H9 (cell line): Measurements from ENCODE around the gene HS6ST1. TPM values are rescaled to one million over a fixed set of nuclear protein-coding genes. Genes with fewer than 3 reads are reported as not detected.

Experiments
- DNase-seq: peaks from one replicate; pipeline ENCODE4 v3.0.0-alpha.2; 2017
- H2AFZ ChIP-seq: one replicate; pipeline ENCODE4 v1.6.1; 2013; ENCODE audit warnings: mild to moderate bottlenecking, low read length, control low read depth, moderate library complexity
- H2AK5ac ChIP-seq: 2 replicates; pipeline ENCODE4 v1.6.1; 2013; ENCODE audit warnings: low read length, control low read depth, mixed read lengths; ENCODE audit not compliant: insufficient read length
- H2BK120ac ChIP-seq: one replicate; pipeline ENCODE4 v1.6.1; 2013; ENCODE audit warnings: low read depth, mild to moderate bottlenecking, low read length, control low read depth, inconsistent platforms; ENCODE audit not compliant: poor library complexity, severe bottlenecking
- H2BK12ac ChIP-seq: 2 replicates; pipeline ENCODE4 v1.6.1; 2013; ENCODE audit warnings: low read length, control low read depth, mixed read lengths, low read depth; ENCODE audit not compliant: insufficient read length
- H2BK15ac ChIP-seq: 2 replicates; pipeline ENCODE4 v1.6.1; 2013; ENCODE audit warnings: low read depth, low read length, control low read depth
- H2BK20ac ChIP-seq: one replicate; pipeline ENCODE4 v1.6.1; 2013; ENCODE audit warnings: low read depth, mild to moderate bottlenecking, low read length, control low read depth, inconsistent platforms; ENCODE audit not compliant: poor library complexity, severe bottlenecking
- H2BK5ac ChIP-seq: 2 replicates; pipeline ENCODE4 v1.6.1; 2013; ENCODE audit warnings: low read length, control low read depth, mixed read lengths; ENCODE audit not compliant: insufficient read length
- H3K14ac ChIP-seq: 2 replicates; pipeline ENCODE4 v1.6.1; 2013; ENCODE audit warnings: low read length, control low read depth; ENCODE audit not compliant: insufficient read depth
- H3K18ac ChIP-seq: 2 replicates; pipeline ENCODE4 v1.6.1; 2013; ENCODE audit warnings: low read depth, mild to moderate bottlenecking, mixed read lengths, low read length, control low read depth; ENCODE audit not compliant: insufficient read length
- H3K23ac ChIP-seq: 2 replicates; pipeline ENCODE4 v1.6.1; 2013; ENCODE audit warnings: low read length, control low read depth, mixed read lengths, low read depth; ENCODE audit not compliant: insufficient read length
- H3K23me2 ChIP-seq: 2 replicates; pipeline ENCODE4 v1.6.1; 2013; ENCODE audit warnings: low read depth, mild to moderate bottlenecking, mixed read lengths, low read length, control low read depth; ENCODE audit not compliant: insufficient read length, poor library complexity, severe bottlenecking
- H3K27ac ChIP-seq: 2 replicates; pipeline ENCODE4 v1.5.1; 2013; ENCODE audit warnings: low read length, control low read depth, mixed read lengths, low read depth; ENCODE audit not compliant: insufficient read length
- H3K27me3 ChIP-seq: 2 replicates; pipeline ENCODE4 v1.6.1; 2013; ENCODE audit warnings: low read length, control low read depth, inconsistent platforms; ENCODE audit not compliant: insufficient read depth
- H3K4ac ChIP-seq: 2 replicates; pipeline ENCODE4 v1.6.1; 2013; ENCODE audit warnings: low read depth, mild to moderate bottlenecking, control low read depth, inconsistent platforms, low read length, moderate library complexity
- H3K4me1 ChIP-seq: 2 replicates; pipeline ENCODE4 v1.6.1; 2013; ENCODE audit warnings: low read length, control low read depth, inconsistent platforms; ENCODE audit not compliant: insufficient read depth
- H3K4me2 ChIP-seq: 2 replicates; pipeline ENCODE4 v1.6.1; 2013; ENCODE audit warnings: low read length, control low read depth, mixed read lengths; ENCODE audit not compliant: insufficient read length, insufficient read depth
- H3K56ac ChIP-seq: 2 replicates; pipeline ENCODE4 v1.6.1; 2013; ENCODE audit warnings: low read depth, mild to moderate bottlenecking, mixed read lengths, low read length, control low read depth; ENCODE audit not compliant: insufficient read length
- H3K79me1 ChIP-seq: 2 replicates; pipeline ENCODE4 v1.6.1; 2013; ENCODE audit warnings: low read depth, mild to moderate bottlenecking, moderate library complexity, low read length, control low read depth, inconsistent platforms; ENCODE audit not compliant: insufficient read depth, poor library complexity, severe bottlenecking
- H3K79me2 ChIP-seq: 2 replicates; pipeline ENCODE4 v1.6.1; 2013; ENCODE audit warnings: low read length, control low read depth, inconsistent platforms; ENCODE audit not compliant: insufficient read depth
- H3K9ac ChIP-seq: 2 replicates; pipeline ENCODE4 v1.6.1; 2013; ENCODE audit warnings: low read length, control low read depth, mixed read lengths; ENCODE audit not compliant: insufficient read length; ENCODE audit errors: extremely low read depth
- H3K9me3 ChIP-seq: one replicate; pipeline ENCODE4 v1.6.1; 2013; ENCODE audit warnings: low read depth, low read length, inconsistent platforms; ENCODE audit not compliant: control insufficient read depth
- H3T11ph ChIP-seq: one replicate; pipeline ENCODE4 v1.6.1; 2013; ENCODE audit warnings: mild to moderate bottlenecking, low read length, control low read depth, inconsistent platforms
- H4K20me1 ChIP-seq: one replicate; pipeline ENCODE4 v1.6.1; 2013; ENCODE audit not compliant: control insufficient read depth, insufficient read length, insufficient read depth
- H4K5ac ChIP-seq: 2 replicates; pipeline ENCODE4 v1.6.1; 2013; ENCODE audit warnings: low read depth, mild to moderate bottlenecking, mixed read lengths, low read length, control low read depth; ENCODE audit not compliant: insufficient read length
- H4K8ac ChIP-seq: replicated peaks from 2 replicates; pipeline ENCODE4 v1.6.1; 2013; ENCODE audit warnings: low read length, control low read depth, mixed read lengths, low read depth; ENCODE audit not compliant: insufficient read length
- H4K91ac ChIP-seq: 2 replicates; pipeline ENCODE4 v1.6.1; 2013; ENCODE audit warnings: low read depth, mild to moderate bottlenecking, moderate library complexity, mixed read lengths, low read length, control low read depth; ENCODE audit not compliant: insufficient read length
- H3K27ac Mint-ChIP-seq, 3 experiments: 2 replicates in 2 of 3; 3 replicates in 1 of 3; pipeline ENCODE4 v1.8.0; 2020 to 2021; ENCODE audit warnings: mixed read lengths in 3 of 3, mild to moderate bottlenecking in 1 of 3, moderate library complexity in 1 of 3
- H3K27me3 Mint-ChIP-seq: 2 replicates; pipeline ENCODE4 v1.8.0; 2021; ENCODE audit warnings: low read depth, mild to moderate bottlenecking, moderate library complexity, mixed read lengths
- H3K36me3 Mint-ChIP-seq, 3 experiments: 2 replicates in 2 of 3; 3 replicates in 1 of 3; pipeline ENCODE4 v1.8.0; 2020 to 2021; ENCODE audit warnings: low read depth in 3 of 3, mixed read lengths in 3 of 3; ENCODE audit not compliant: insufficient read depth in 1 of 3
- H3K4me1 Mint-ChIP-seq, 2 experiments: 2 replicates each; pipeline ENCODE4 v1.8.0; 2020; ENCODE audit warnings: mixed read lengths in 2 of 2
- H3K4me3 Mint-ChIP-seq, 2 experiments: 2 replicates in 1 of 2; 3 replicates in 1 of 2; pipeline ENCODE4 v1.8.0; 2020 to 2021; ENCODE audit warnings: mild to moderate bottlenecking in 2 of 2, mixed read lengths in 2 of 2, moderate library complexity in 1 of 2
- H3K9me3 Mint-ChIP-seq, 2 experiments: 2 replicates in 1 of 2; 3 replicates in 1 of 2; pipeline ENCODE4 v1.8.0; 2020; ENCODE audit warnings: mild to moderate bottlenecking in 2 of 2, mixed read lengths in 2 of 2, moderate library complexity in 1 of 2
- WGBS: extraction: QIAGEN DNeasy Blood & Tissue Kit; methylation state at CpG from one replicate; pipeline ENCODE4 v1.1.7; 2013; ENCODE audit warnings: missing lambda C conversion rate, low lambda C conversion rate, mixed read lengths; ENCODE audit not compliant: insufficient read length; ENCODE audit errors: extremely low coverage; 5-methylcytosine and 5-hydroxymethylcytosine counted together
- total RNA-seq: library from RNA; stranded (reverse); gene quantifications from 2 replicates; pipeline ENCODE4 v1.2.1, GENCODE V29; 2021
- TF ChIP-seq, protein P1 (sequence below): fragments of 200-600 bp; sonication (generic); conservative IDR thresholded peaks from 3 replicates; pipeline ENCODE4 v1.8.0; 2021; ENCODE audit warnings: antibody characterized with exemption, mild to moderate bottlenecking

The HS6ST1 gene
- total RNA-seq, 1 experiment from 2014 or later: 60.2 TPM

DNA sequence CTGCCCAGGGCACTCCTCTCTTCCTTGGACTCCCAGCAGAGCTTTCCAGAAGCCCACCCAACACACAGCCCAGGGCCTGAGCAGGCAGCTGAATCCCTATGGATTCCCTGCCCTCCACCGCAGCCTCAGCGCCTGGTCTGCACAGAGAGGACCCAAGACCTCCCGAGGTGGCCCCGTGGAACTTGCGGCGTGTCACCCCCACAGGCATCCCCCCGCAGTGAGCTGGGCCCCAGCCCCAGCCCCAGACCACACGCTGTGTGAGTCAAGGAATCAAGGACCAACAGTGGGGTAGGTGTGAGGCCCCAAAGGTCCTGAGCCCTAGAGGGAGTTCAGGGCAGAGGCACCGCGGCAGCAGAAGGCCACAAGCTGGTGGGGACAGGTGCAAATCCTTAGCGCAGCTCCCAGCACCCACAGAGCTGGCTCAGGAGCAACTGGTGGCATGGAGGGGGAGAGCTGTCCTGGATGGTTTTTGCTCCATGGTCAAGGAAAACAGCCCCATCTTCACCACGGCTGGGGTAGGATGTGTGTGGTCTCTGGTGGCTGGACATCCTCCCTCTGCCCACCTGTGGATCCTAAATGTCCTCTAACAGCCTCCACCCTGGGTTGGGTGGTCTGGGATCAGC, 8.5 kb downstream of the HS6ST1 start:
- H3K27me3 ChIP-seq: no peaks in the 10 kb centered on the region
- Mint-ChIP-seq H3K4me3 (no peak overlapping the region), H3K9me3 (no peaks in the 10 kb centered on the region), H3K27me3 (no peaks in the 10 kb centered on the region), H3K36me3 (peaks cover 7 to 26% (median 21%) of the 10 kb centered on the region in 3 experiments), H3K4me1 (peaks cover 64 to 79% of the 10 kb centered on the region in 2 experiments), H3K27ac (peak overlapping the region in 2 of 3 experiments; percentile 57 to 77; a peak in 2 of 7 replicates)
- no peak overlapping the region for H2BK12ac ChIP-seq
- no peak overlapping the region for H2BK5ac ChIP-seq
- no peak overlapping the region for H3K56ac ChIP-seq
- no peak overlapping the region for H3K4ac ChIP-seq
- no peak overlapping the region for H3K14ac ChIP-seq
- H3K23ac ChIP-seq: no peak overlapping the region
- H2AK5ac ChIP-seq: no peak overlapping the region
- WGBS: no CpG with 5 or more reads among the region's 12 CpGs
- no peak overlapping the region for H4K91ac ChIP-seq
- peaks cover 4% of the 10 kb centered on the region; the same call in 1 of the 2 replicates for H3K4me1 ChIP-seq
- no peak overlapping the region for H4K5ac ChIP-seq
- H3K79me1 ChIP-seq: peaks cover 13% of the 10 kb centered on the region
- H3K18ac ChIP-seq: no peak overlapping the region
- peaks cover 4% of the 10 kb centered on the region for H4K20me1 ChIP-seq
- H4K8ac ChIP-seq: no peak overlapping the region
- H3K79me2 ChIP-seq: peaks cover 84% of the 10 kb centered on the region; the same call in 1 of the 2 replicates
- H3K9me3 ChIP-seq: no peaks in the 10 kb centered on the region
- TF ChIP-seq, protein P1, sequence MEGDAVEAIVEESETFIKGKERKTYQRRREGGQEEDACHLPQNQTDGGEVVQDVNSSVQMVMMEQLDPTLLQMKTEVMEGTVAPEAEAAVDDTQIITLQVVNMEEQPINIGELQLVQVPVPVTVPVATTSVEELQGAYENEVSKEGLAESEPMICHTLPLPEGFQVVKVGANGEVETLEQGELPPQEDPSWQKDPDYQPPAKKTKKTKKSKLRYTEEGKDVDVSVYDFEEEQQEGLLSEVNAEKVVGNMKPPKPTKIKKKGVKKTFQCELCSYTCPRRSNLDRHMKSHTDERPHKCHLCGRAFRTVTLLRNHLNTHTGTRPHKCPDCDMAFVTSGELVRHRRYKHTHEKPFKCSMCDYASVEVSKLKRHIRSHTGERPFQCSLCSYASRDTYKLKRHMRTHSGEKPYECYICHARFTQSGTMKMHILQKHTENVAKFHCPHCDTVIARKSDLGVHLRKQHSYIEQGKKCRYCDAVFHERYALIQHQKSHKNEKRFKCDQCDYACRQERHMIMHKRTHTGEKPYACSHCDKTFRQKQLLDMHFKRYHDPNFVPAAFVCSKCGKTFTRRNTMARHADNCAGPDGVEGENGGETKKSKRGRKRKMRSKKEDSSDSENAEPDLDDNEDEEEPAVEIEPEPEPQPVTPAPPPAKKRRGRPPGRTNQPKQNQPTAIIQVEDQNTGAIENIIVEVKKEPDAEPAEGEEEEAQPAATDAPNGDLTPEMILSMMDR: no peak
- H3K4me2 ChIP-seq: no peak overlapping the region
- peak; percentile 21 for DNase-seq
- no peak overlapping the region for H3K27ac ChIP-seq
- H2BK20ac ChIP-seq: no peak overlapping the region
- no peak overlapping the region for H3K9ac ChIP-seq
- no peaks in the 10 kb centered on the region for H3K23me2 ChIP-seq
- no peak overlapping the region for H2BK120ac ChIP-seq
- no peak overlapping the region for H2AFZ ChIP-seq
- no peak overlapping the region for H2BK15ac ChIP-seq
- H3T11ph ChIP-seq: no peak overlapping the region
